ENCODE results near the gene KAZALD1.
"Not testable (repeated sequence)": the region's sequence is repeated elsewhere in the genome, so short reads cannot be mapped to it uniquely, and the experiment has no call there.

KAZALD1 gene

GRCh38 chr10:101030496-101031127 lies 31.2 kb upstream of the KAZALD1 start:
- DNase-seq = no peak

GRCh38 chr10:101031128-101031795 lies 30.5 kb upstream of the KAZALD1 start, which contains the start of the genes PDZD7 and SFXN3:
TSS of gene PDZD7 (minus strand) at chr10:101031129. CDS start at chr10:101030219, 910 bp downstream.
TSS of gene SFXN3 (plus strand) at chr10:101031234. CDS start at chr10:101034695, 3,461 bp downstream.
- peak; percentile 93 for DNase-seq

- peak; percentile 62 for DNase-seq
Measured at GRCh38 chr10:101031796-101032636, 29.8 kb upstream of the KAZALD1 start.

GRCh38 chr10:101032637-101033224 lies 29.1 kb upstream of the KAZALD1 start:
- peak; percentile 88 for DNase-seq

GRCh38 chr10:101033276-101033675 lies 28.5 kb upstream of the KAZALD1 start:
- DNase-seq = no peak

- not testable (repeated sequence) for DNase-seq
Measured at GRCh38 chr10:101034404-101034803, 27.4 kb upstream of the KAZALD1 start.

GRCh38 chr10:101035314-101035713 lies 26.5 kb upstream of the KAZALD1 start:
- DNase-seq = no peak

GRCh38 chr10:101035916-101036702 lies 25.7 kb upstream of the KAZALD1 start:
- DNase-seq = no peak

- no peak for DNase-seq
Measured at GRCh38 chr10:101036726-101037125, 25.1 kb upstream of the KAZALD1 start.

- DNase-seq = no peak
Measured at GRCh38 chr10:101038484-101038883, 23.3 kb upstream of the KAZALD1 start.

- no peak for DNase-seq
Measured at GRCh38 chr10:101040061-101040460, 21.7 kb upstream of the KAZALD1 start.

GRCh38 chr10:101040851-101041250 lies 20.9 kb upstream of the KAZALD1 start:
- no peak for DNase-seq

- peak; percentile 83 for DNase-seq
Measured at GRCh38 chr10:101041252-101041761, 20.5 kb upstream of the KAZALD1 start.

GRCh38 chr10:101042118-101042517 lies 19.7 kb upstream of the KAZALD1 start:
- no peak for DNase-seq

- DNase-seq = peak; percentile 93
Measured at GRCh38 chr10:101042667-101043362, 19.0 kb upstream of the KAZALD1 start.

- DNase-seq = no peak
Measured at GRCh38 chr10:101043363-101043707, 18.5 kb upstream of the KAZALD1 start.

GRCh38 chr10:101044117-101044516 lies 17.7 kb upstream of the KAZALD1 start:
- no peak for DNase-seq

- peak; percentile 30 for DNase-seq
Measured at GRCh38 chr10:101046332-101047238, 15.2 kb upstream of the KAZALD1 start.

- no peak for DNase-seq
Measured at GRCh38 chr10:101047268-101047667, 14.5 kb upstream of the KAZALD1 start.
